ENCODE measurements around the gene MORF4L1.

GRCh38 chr15:78938658-78939488, 66.2 kb downstream of the MORF4L1 start:
- no peak for TF ChIP-seq EZH2phosphoT487 (IDR thresholded peaks at IDR 0.05; ENCODE audit: borderline replicate concordance, low read length)
- no peak for TF ChIP-seq CTCF (IDR thresholded peaks at IDR 0.05; ENCODE audit: low read depth, low read length, poor library complexity, severe bottlenecking)
